Measurements from ENCODE around the gene TENM3.
"Not testable (repeated sequence)": the region's sequence is repeated elsewhere in the genome, so short reads cannot be mapped to it uniquely, and the experiment has no call there.

The TENM3 gene

DNA sequence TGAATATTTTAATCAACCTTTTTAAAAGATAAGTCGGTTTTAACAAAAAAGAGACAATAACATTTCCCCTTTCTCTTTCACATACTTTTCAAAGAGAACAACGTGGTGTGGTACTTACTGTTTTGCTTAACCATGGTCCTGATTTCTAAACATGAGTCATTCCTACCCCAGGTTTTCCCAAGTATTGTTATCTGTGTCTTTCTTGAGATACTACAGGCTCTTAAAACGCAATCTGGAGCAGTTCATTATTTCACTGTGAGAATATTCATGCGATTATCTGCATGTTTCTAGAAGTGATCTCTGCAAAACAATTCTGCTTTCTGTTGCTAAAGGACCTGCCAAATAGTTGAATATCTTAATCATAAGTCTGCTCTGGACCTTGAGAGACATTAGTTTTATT is 127.3 kb downstream of the TENM3 start:
- Histone ChIP-seq H3K27ac (ENCODE audit: insufficient read depth, low read length, poor library complexity, severe bottlenecking) (no peak overlapping the region), H3K4me3 (ENCODE audit: insufficient read depth, low read depth, low read length, poor library complexity, severe bottlenecking) (no peak overlapping the region), H3K27me3 (replicated peaks; ENCODE audit: control insufficient read depth, insufficient read depth, low read length, poor library complexity, severe bottlenecking) (no peaks in the 10 kb centered on the region), H3K9me3 (ENCODE audit: control insufficient read depth, low read length) (no peaks in the 10 kb centered on the region), H3K36me3 (ENCODE audit: control insufficient read depth, insufficient read depth, low read length) (no peaks in the 10 kb centered on the region), H3K4me1 (ENCODE audit: control insufficient read depth, insufficient read depth, low read length, poor library complexity, severe bottlenecking) (no peaks in the 10 kb centered on the region)
- no peak for DNase-seq

DNA sequence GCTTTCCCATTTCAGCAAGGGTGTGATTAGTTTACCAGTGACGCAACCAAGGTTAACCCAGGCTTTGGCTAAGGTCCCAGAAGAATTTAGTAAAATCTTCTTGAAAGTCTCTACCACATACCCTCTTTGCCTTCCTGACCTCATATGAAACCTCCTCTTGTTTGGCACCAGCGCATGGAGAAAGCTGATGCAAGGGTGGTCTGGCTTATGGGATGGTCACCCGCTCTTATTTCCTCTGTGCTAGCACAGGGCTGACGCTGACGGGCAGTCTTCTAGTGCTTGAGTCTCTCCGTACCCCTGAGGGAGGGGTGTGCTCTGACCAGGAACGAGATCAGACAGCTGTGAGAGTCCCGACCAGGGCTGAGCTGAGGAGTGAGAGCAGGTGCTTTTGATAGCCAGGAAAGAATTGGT is 137.6 kb downstream of the TENM3 start:
- no peak for DNase-seq
- no peaks in the 10 kb centered on the region for H3K4me1 ChIP-seq (ENCODE audit: control insufficient read depth, insufficient read depth, low read length, poor library complexity, severe bottlenecking)
- no peak overlapping the region for H3K27ac ChIP-seq (ENCODE audit: insufficient read depth, low read length, poor library complexity, severe bottlenecking)
- H3K9me3 ChIP-seq (ENCODE audit: control insufficient read depth, low read length) = no peaks in the 10 kb centered on the region
- H3K4me3 ChIP-seq (ENCODE audit: insufficient read depth, low read depth, low read length, poor library complexity, severe bottlenecking) = no peak overlapping the region
- H3K36me3 ChIP-seq (ENCODE audit: control insufficient read depth, insufficient read depth, low read length) = no peaks in the 10 kb centered on the region
- H3K27me3 ChIP-seq (replicated peaks; ENCODE audit: control insufficient read depth, insufficient read depth, low read length, poor library complexity, severe bottlenecking) = no peaks in the 10 kb centered on the region

DNA sequence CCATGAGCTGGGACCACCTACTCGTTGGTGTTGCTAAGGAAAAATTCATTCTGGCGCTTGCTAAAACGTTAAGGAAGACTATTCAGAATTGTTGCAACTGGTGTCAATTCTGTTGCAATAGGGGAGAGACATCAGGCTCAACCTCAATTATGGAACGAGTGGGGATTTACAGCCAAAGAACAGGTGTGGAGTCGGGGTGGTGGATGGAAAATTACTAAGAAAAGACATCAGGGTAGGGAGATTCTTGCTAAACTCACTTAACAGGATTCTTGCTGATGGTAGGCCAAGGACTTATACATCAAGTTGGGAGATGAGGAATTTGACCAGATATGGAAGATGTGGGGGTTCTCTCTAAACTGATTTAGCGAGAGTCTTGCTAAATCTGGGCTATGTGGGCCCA is 139.7 kb downstream of the TENM3 start:
- Histone ChIP-seq H3K4me1 (ENCODE audit: control insufficient read depth, insufficient read depth, low read length, poor library complexity, severe bottlenecking) (no peaks in the 10 kb centered on the region), H3K36me3 (ENCODE audit: control insufficient read depth, insufficient read depth, low read length) (no peaks in the 10 kb centered on the region), H3K27ac (ENCODE audit: insufficient read depth, low read length, poor library complexity, severe bottlenecking) (no peak overlapping the region), H3K4me3 (ENCODE audit: insufficient read depth, low read depth, low read length, poor library complexity, severe bottlenecking) (no peak overlapping the region), H3K27me3 (replicated peaks; ENCODE audit: control insufficient read depth, insufficient read depth, low read length, poor library complexity, severe bottlenecking) (no peaks in the 10 kb centered on the region), H3K9me3 (ENCODE audit: control insufficient read depth, low read length) (no peaks in the 10 kb centered on the region)
- DNase-seq = no peak

DNA sequence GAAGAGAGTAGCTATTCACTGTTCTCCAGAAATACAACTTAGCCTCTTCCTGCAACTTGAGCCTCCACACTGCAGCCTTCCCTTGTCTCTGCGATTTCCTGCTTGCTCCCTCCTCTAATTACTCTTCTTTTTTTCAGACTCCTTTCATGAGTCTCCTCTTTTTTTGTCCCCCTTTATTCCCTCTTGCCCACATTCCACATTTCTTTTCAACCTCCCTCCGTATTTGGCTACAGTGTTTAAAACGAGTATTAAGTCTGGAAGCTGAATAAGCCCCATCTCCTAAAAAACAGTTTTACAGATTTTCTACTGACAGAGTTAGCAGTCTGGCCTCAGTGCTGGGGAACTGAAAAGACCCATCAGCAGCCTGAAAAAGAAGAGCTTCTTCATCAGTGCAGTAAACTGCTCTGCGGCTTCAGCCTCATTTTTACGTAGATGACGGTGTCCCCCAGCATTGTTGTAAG is 141.5 kb downstream of the TENM3 start:
- no peaks in the 10 kb centered on the region for H3K27me3 ChIP-seq (replicated peaks; ENCODE audit: control insufficient read depth, insufficient read depth, low read length, poor library complexity, severe bottlenecking)
- no peak for DNase-seq
- H3K4me1 ChIP-seq (ENCODE audit: control insufficient read depth, insufficient read depth, low read length, poor library complexity, severe bottlenecking) = no peaks in the 10 kb centered on the region
- H3K27ac ChIP-seq (ENCODE audit: insufficient read depth, low read length, poor library complexity, severe bottlenecking) = no peak overlapping the region
- no peak overlapping the region for H3K4me3 ChIP-seq (ENCODE audit: insufficient read depth, low read depth, low read length, poor library complexity, severe bottlenecking)
- H3K9me3 ChIP-seq (ENCODE audit: control insufficient read depth, low read length) = no peaks in the 10 kb centered on the region
- H3K36me3 ChIP-seq (ENCODE audit: control insufficient read depth, insufficient read depth, low read length) = no peaks in the 10 kb centered on the region

DNA sequence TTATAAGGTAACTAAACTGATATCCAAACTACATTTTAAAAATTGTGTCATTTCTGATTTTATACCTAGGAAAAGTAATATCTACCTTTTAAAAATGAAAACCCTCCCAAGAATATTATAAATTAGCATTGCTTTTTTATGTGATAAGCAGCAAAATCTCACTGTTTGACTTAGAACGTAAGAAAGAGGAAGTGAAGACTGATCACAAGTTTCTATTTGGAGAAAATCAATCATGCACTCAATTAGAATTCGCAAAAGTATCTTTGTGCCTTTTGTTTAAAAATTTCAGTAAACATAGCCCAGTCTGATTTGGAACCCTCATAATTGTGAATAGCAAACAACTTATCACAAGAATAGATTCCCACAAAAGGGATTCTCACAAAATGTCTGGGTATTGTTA is 142.7 kb downstream of the TENM3 start:
- no peaks in the 10 kb centered on the region for H3K27me3 ChIP-seq (replicated peaks; ENCODE audit: control insufficient read depth, insufficient read depth, low read length, poor library complexity, severe bottlenecking)
- H3K36me3 ChIP-seq (ENCODE audit: control insufficient read depth, insufficient read depth, low read length) = no peaks in the 10 kb centered on the region
- no peak for DNase-seq
- no peak overlapping the region for H3K4me3 ChIP-seq (ENCODE audit: insufficient read depth, low read depth, low read length, poor library complexity, severe bottlenecking)
- H3K9me3 ChIP-seq (ENCODE audit: control insufficient read depth, low read length) = no peaks in the 10 kb centered on the region
- no peak overlapping the region for H3K27ac ChIP-seq (ENCODE audit: insufficient read depth, low read length, poor library complexity, severe bottlenecking)
- H3K4me1 ChIP-seq (ENCODE audit: control insufficient read depth, insufficient read depth, low read length, poor library complexity, severe bottlenecking) = no peaks in the 10 kb centered on the region

DNA sequence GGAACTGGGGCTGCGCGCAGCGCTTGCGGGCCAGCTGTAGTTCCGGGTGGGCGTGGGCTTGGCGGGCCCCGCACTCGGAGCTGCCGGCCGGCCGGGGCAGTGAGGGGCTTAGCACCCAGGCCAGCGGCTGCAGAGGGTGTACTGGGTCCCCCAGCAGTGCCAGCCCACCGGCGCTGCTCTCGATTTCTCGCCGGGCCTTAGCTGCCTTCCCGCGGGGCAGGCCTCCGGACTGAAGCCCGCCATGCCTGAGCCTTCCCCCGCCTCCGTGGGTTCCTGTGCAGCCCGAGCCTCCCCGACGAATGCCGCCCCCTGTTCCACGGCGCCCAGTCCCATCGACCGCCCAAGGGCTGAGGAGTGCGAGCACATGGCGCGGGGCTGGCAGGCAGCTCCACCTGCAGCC is 143.4 kb downstream of the TENM3 start:
- H3K27ac ChIP-seq (ENCODE audit: insufficient read depth, low read length, poor library complexity, severe bottlenecking); H3K4me3 ChIP-seq (ENCODE audit: insufficient read depth, low read depth, low read length, poor library complexity, severe bottlenecking); H3K4me1 ChIP-seq (ENCODE audit: control insufficient read depth, insufficient read depth, low read length, poor library complexity, severe bottlenecking); H3K27me3 ChIP-seq (replicated peaks; ENCODE audit: control insufficient read depth, insufficient read depth, low read length, poor library complexity, severe bottlenecking); H3K36me3 ChIP-seq (ENCODE audit: control insufficient read depth, insufficient read depth, low read length); DNase-seq; H3K9me3 ChIP-seq (ENCODE audit: control insufficient read depth, low read length): not testable (repeated sequence)

DNA sequence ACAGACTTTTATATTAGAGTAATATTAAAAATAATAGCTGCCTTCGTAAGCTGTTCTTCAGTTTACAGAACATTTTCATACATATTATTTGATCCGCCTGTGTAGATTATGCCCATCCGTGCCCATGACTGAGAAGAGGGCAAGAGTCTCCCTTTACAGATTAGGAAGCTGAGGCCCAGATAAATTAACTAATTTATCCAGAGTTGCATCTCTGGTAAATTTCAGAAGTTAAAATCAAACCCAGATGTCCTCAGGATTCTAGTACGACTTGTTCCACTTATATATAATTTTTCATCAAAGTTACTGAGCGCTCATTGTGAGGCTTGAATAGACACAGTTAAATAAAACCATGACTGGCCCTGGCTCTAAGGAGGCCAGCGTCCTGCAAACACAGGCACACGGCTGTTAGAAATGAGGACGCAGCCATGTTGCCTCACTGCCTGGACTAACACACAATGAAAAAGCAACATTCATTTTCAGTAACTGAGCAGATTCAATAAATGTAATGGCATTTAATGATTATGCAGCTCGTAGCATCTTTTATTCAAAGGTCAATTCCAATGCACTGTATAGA is 148.0 kb downstream of the TENM3 start:
- no peak overlapping the region for H3K27ac ChIP-seq (ENCODE audit: insufficient read depth, low read length, poor library complexity, severe bottlenecking)
- H3K27me3 ChIP-seq (replicated peaks; ENCODE audit: control insufficient read depth, insufficient read depth, low read length, poor library complexity, severe bottlenecking) = no peaks in the 10 kb centered on the region
- DNase-seq = no peak
- no peaks in the 10 kb centered on the region for H3K4me1 ChIP-seq (ENCODE audit: control insufficient read depth, insufficient read depth, low read length, poor library complexity, severe bottlenecking)
- H3K4me3 ChIP-seq (ENCODE audit: insufficient read depth, low read depth, low read length, poor library complexity, severe bottlenecking) = no peak overlapping the region
- no peaks in the 10 kb centered on the region for H3K36me3 ChIP-seq (ENCODE audit: control insufficient read depth, insufficient read depth, low read length)
- H3K9me3 ChIP-seq (ENCODE audit: control insufficient read depth, low read length) = no peaks in the 10 kb centered on the region

DNA sequence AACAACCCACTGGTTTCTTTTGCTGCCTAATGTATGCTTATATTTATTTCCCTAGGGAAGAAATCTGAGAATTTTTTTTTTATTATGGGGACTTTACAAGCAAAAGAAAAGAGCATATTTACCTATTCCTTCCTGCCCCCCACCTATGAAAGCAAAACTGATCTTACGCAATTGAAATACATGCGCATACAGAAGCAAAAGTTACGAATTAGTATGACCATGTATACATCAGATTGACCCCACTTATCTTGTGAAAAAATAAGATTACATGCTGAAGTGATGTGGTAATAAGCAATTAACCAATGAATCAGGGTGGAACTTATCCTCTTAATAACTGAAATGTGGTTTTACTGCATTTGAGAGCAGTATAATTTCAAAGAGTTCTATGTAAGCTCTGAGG is 151.0 kb downstream of the TENM3 start:
- Histone ChIP-seq H3K36me3 (ENCODE audit: control insufficient read depth, insufficient read depth, low read length) (no peaks in the 10 kb centered on the region), H3K4me3 (ENCODE audit: insufficient read depth, low read depth, low read length, poor library complexity, severe bottlenecking) (no peak overlapping the region), H3K4me1 (ENCODE audit: control insufficient read depth, insufficient read depth, low read length, poor library complexity, severe bottlenecking) (no peaks in the 10 kb centered on the region), H3K27me3 (replicated peaks; ENCODE audit: control insufficient read depth, insufficient read depth, low read length, poor library complexity, severe bottlenecking) (peaks cover 2% of the 10 kb centered on the region), H3K27ac (ENCODE audit: insufficient read depth, low read length, poor library complexity, severe bottlenecking) (no peak overlapping the region), H3K9me3 (ENCODE audit: control insufficient read depth, low read length) (no peaks in the 10 kb centered on the region)
- no peak for DNase-seq

DNA sequence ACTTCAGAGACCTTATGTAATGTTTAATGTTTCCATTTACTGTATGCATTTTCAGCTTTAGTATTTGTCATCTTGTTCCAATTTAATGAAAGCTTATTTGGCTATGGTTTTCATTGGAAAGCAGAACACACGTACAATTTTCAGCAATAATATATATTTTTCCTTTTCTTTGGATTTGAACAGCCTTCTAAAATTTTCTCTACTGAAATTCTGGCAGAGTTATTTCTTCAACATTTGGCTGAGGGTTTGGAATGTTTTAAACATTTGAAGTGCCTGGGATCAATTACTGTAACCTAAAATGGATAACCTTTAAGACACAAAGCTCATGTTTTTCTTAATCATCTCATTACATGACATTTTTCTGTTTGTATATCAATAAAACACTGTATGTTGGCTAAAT is 156.9 kb downstream of the TENM3 start:
- Histone ChIP-seq H3K27me3 (replicated peaks; ENCODE audit: control insufficient read depth, insufficient read depth, low read length, poor library complexity, severe bottlenecking) (peaks cover 2% of the 10 kb centered on the region), H3K9me3 (ENCODE audit: control insufficient read depth, low read length) (no peaks in the 10 kb centered on the region), H3K27ac (ENCODE audit: insufficient read depth, low read length, poor library complexity, severe bottlenecking) (no peak overlapping the region), H3K4me3 (ENCODE audit: insufficient read depth, low read depth, low read length, poor library complexity, severe bottlenecking) (no peak overlapping the region), H3K4me1 (ENCODE audit: control insufficient read depth, insufficient read depth, low read length, poor library complexity, severe bottlenecking) (no peaks in the 10 kb centered on the region), H3K36me3 (ENCODE audit: control insufficient read depth, insufficient read depth, low read length) (no peaks in the 10 kb centered on the region)
- DNase-seq = no peak

DNA sequence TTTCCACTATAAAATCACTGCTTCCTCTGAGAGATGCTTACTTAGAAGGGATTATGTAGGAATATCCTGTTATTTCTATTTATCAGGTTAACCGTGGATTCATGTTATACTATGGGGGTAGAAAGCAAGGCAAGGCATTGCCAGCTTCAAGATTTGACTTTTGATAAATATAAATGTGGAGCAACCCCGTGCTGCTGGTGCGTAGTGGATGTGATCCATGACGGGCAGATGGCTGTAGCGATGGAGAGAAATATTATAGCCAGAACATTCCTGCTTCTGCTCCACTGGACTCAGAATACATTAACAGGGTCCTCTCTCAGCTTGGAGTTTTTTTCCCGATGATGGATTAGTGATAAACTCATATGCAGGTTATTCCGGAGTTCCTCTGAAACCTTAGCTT is 157.6 kb downstream of the TENM3 start:
- Histone ChIP-seq H3K27me3 (replicated peaks; ENCODE audit: control insufficient read depth, insufficient read depth, low read length, poor library complexity, severe bottlenecking) (peaks cover 2% of the 10 kb centered on the region), H3K4me1 (ENCODE audit: control insufficient read depth, insufficient read depth, low read length, poor library complexity, severe bottlenecking) (no peaks in the 10 kb centered on the region), H3K36me3 (ENCODE audit: control insufficient read depth, insufficient read depth, low read length) (no peaks in the 10 kb centered on the region), H3K9me3 (ENCODE audit: control insufficient read depth, low read length) (no peaks in the 10 kb centered on the region), H3K4me3 (ENCODE audit: insufficient read depth, low read depth, low read length, poor library complexity, severe bottlenecking) (no peak overlapping the region), H3K27ac (ENCODE audit: insufficient read depth, low read length, poor library complexity, severe bottlenecking) (no peak overlapping the region)
- DNase-seq = no peak

DNA sequence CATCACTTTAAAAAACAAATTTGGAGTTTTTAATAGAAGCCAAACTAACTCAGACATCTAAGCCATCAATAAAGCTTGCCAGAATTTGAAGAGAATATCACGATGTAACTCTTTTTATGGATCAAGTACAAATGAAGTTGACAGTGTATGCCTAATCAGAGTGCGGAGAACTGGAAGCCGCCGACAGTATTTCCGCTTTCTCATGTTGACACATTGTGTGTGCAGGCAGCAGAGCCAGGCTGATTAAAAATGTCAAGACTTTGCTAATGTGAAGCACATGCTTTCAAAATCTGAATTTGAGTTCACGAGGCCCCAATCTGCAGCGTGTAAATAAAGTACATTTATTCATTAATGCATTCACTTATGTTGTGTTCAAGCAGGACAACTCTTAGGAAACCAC is 161.2 kb downstream of the TENM3 start:
- no peak overlapping the region for H3K4me3 ChIP-seq (ENCODE audit: insufficient read depth, low read depth, low read length, poor library complexity, severe bottlenecking)
- DNase-seq = no peak
- no peaks in the 10 kb centered on the region for H3K36me3 ChIP-seq (ENCODE audit: control insufficient read depth, insufficient read depth, low read length)
- no peak overlapping the region for H3K27ac ChIP-seq (ENCODE audit: insufficient read depth, low read length, poor library complexity, severe bottlenecking)
- H3K4me1 ChIP-seq (ENCODE audit: control insufficient read depth, insufficient read depth, low read length, poor library complexity, severe bottlenecking) = no peaks in the 10 kb centered on the region
- H3K9me3 ChIP-seq (ENCODE audit: control insufficient read depth, low read length) = no peaks in the 10 kb centered on the region
- H3K27me3 ChIP-seq (replicated peaks; ENCODE audit: control insufficient read depth, insufficient read depth, low read length, poor library complexity, severe bottlenecking) = no peaks in the 10 kb centered on the region

Measured in effector memory CD4-positive, alpha-beta T cell (primary cell).